ENCODE measurements around the gene TSPY4.
"Not testable (repeated sequence)": the region's sequence is repeated elsewhere in the genome, so short reads cannot be mapped to it uniquely, and the experiment has no call there.

The TSPY4 gene

GRCh38 chrY:9337164-9337563, at the start of gene TSPY4:
Gene TSPY4, plus strand, starts transcription at chrY:9337464. Its CDS starts 46 bp downstream, at chrY:9337510.
- not testable (repeated sequence) for DNase-seq

GRCh38 chrY:9320996-9321395, 16.3 kb upstream of the TSPY4 start:
- DNase-seq = no peak

DNA sequence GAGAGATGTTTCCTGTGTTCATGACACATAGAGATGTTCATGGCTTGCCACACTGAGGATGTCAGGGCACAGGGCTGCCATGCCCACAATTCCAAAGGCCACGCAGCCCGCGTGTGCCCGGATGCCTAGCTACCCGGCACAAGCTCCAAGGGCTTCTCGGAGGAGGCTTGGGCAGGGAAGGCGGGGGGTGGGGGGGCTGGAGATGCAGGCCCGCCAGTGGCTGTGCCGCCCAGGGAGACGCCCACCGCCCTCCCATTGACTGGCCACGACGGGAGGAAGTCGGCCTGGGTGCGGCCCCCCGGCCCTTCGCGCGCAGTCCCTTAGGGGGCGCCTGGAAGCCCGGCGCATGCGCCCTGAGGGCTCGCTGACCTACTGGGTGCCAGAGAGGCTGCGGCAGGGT, 20.2 kb downstream of the TSPY4 start, which contains the start of gene TSPY8:
Gene TSPY8 (plus strand): TSS at position 301 of the 400 bp plus-strand sequence. CDS start 46 bp downstream, at position 347.
- DNase-seq = not testable (repeated sequence)
